ENCODE measurements around the gene CD69.

CD69 gene

DNA sequence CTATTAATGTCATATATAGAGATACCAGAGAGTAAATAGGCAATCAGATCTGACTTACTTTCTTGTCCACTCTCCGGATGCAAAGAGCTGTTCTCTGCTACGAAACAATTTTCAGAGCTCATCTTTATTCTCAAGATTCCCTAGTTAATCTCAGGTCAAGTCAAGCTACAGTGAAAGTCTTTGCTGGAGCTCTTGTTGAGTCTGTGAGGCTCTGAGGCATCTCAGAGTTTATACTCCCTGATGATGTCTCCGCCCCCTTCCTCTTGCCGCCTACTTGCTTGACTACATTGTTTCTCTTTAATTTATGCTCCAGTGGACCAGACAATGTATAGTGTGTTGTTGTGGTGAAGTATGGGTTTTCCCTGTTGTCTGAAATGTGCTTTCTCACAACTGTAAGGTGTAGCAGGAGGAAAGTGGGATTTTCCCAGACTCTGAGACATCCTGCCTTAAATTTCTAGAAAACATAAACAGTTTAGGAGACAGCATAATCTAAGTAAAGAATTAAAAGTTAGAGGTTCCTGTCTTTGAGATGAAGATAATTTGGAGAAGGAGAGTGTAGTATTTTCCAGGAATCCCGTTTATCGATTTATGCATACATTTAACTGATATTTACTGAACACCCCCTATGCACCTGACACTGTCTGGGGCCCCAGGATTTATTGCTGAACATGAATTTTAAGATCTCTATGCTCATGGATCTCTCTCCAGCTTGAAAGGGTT is at the start of gene CD69:
TSS of gene CD69 (minus strand) at position 203 of the 720 bp plus-strand sequence. CDS start at position 122, 81 bp downstream.
- H3K4me3 ChIP-seq (ENCODE audit: low read length) = no peak within 1 kb of the TSS

DNA sequence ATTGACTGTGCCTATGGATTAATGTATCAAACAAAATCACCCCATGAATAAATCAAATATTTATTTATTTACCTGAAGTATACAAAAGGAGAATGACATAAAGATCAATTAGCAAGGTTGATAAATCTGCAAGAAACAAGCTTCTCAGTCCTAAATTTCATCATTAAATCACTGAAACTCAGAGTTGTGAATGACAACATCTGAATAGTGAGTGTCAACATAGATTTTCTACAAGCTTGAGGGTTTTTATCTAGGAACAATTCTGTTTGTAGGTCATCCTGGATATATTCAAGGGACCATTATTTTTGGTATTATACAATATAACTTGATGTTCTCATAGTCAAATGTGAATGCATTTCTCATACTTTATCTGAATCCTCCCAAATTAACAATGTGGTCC is 49.2 kb upstream of the CD69 start:
- TF ChIP-seq, protein P1, sequence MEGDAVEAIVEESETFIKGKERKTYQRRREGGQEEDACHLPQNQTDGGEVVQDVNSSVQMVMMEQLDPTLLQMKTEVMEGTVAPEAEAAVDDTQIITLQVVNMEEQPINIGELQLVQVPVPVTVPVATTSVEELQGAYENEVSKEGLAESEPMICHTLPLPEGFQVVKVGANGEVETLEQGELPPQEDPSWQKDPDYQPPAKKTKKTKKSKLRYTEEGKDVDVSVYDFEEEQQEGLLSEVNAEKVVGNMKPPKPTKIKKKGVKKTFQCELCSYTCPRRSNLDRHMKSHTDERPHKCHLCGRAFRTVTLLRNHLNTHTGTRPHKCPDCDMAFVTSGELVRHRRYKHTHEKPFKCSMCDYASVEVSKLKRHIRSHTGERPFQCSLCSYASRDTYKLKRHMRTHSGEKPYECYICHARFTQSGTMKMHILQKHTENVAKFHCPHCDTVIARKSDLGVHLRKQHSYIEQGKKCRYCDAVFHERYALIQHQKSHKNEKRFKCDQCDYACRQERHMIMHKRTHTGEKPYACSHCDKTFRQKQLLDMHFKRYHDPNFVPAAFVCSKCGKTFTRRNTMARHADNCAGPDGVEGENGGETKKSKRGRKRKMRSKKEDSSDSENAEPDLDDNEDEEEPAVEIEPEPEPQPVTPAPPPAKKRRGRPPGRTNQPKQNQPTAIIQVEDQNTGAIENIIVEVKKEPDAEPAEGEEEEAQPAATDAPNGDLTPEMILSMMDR (conservative IDR thresholded peaks at IDR 0.05; ENCODE audit: low read depth, low read length) = no peak
- H3K4me3 ChIP-seq (ENCODE audit: low read length) = no peak overlapping the region
- DNase-seq (ENCODE audit: low read depth) = no peak

More for the DNA sequence above, at the start of gene CD69:
- DNase-seq (ENCODE audit: low read depth) = no peak
- TF ChIP-seq, protein P1 (conservative IDR thresholded peaks at IDR 0.05; ENCODE audit: low read depth, low read length) = no peak

DNA sequence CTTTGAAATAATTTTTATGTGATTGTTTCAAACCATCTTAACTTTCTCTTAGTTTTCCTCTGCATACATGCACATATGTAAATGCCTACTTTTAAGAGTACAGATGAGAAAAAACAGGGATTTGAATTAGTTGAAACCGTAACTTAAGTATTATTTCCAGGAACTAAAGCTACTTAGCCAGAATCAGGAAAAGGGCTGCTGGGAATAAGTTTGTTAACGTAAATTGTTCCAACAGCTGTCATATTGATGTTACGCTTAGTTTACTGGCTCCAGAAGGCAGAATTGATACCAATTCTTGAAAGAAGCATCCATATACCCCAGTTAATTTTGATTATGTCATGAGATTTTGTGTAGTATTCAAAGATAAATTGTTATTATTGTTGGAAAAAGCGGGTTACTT is 48.6 kb upstream of the CD69 start:
- no peak overlapping the region for H3K4me3 ChIP-seq (ENCODE audit: low read length)
- TF ChIP-seq, protein P1 (conservative IDR thresholded peaks at IDR 0.05; ENCODE audit: low read depth, low read length) = no peak
- no peak for DNase-seq (ENCODE audit: low read depth)

DNA sequence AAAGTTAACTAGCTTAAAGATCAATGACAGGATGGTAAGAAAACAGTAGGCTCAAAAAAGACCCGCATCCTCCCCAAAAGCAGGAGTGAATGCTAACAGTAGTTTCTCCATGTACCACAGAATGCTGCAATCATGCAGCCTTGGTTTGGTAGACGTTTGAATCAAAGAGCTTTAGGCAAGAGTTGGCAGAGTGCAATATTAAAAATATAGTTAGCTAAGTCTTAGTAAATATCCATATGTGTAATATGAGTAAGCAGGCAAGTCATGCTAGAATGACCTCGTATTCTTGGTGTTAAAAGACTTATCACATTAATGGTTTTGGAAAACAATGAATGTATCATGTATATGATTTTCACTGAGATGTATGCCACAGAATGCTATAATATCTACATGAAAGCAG is 47.8 kb upstream of the CD69 start:
- H3K4me3 ChIP-seq (ENCODE audit: low read length) = no peak overlapping the region
- TF ChIP-seq, protein P1 (conservative IDR thresholded peaks at IDR 0.05; ENCODE audit: low read depth, low read length) = no peak
- no peak for DNase-seq (ENCODE audit: low read depth)

DNA sequence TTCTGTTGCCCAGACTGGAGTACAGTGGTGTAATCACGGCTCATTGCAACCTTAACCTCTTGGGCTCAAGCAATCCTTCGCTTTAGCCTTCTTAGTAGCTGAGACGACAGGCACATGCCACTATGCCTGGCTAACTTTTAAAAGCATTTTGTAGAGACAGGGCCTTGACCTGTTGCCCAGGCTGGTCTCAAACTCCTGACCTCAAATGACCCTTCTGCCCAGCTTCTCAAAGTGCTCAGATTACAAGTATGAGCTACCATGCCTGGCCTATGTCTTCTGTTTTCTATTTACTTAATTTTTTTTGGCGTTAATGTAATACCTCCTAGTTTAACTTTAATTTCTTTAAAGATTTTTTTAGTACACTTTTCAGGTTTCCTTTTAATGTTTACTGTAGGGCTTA is 46.0 kb upstream of the CD69 start:
- TF ChIP-seq, protein P1 (conservative IDR thresholded peaks at IDR 0.05; ENCODE audit: low read depth, low read length) = no peak

DNA sequence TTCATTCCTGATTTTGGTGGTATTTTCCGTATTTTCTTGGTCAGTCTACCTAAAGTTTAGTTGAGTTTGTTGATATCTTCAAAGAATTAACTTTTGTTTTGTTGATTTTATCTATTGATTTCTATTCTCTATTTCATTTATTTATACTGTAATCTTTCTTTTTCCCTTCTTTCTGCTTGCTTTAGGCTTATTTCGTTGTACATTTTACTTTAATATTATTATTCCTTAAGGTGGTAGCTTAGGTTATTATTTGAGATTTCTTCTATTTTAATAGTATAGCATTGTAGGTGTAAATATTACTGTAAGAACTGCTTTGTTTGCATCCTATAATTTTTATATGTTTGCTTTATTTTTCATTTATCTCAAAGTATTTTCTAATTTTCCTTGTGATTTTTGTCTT is 45.2 kb upstream of the CD69 start:
- TF ChIP-seq, protein P1 (conservative IDR thresholded peaks at IDR 0.05; ENCODE audit: low read depth, low read length) = no peak
- no peak overlapping the region for H3K4me3 ChIP-seq (ENCODE audit: low read length)
- DNase-seq (ENCODE audit: low read depth) = no peak

More for the DNA sequence above, 46.0 kb upstream of the CD69 start:
- DNase-seq (ENCODE audit: low read depth) = no peak
- H3K4me3 ChIP-seq (ENCODE audit: low read length) = no peak overlapping the region

DNA sequence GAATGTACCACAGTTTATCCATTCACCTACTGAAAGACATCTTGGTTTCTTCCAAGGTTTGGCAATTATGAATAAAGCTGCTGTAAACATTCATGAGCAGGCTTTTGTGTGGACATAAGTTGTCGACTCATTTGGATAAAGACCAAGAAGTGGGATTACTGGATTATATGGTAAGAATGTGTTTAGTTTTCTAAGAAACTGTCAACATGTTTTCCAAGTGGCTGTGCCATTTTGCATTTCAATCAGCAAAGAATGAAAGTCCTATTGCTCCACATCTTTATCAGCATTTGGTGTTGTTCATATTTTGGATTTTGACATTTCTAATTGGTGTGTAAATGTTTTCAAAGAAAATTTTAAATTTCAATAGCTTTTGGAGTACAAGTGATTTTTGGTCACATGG is 39.3 kb upstream of the CD69 start:
- H3K4me3 ChIP-seq (ENCODE audit: low read length) = no peak overlapping the region
- DNase-seq (ENCODE audit: low read depth) = peak; percentile 54
- TF ChIP-seq, protein P1 (conservative IDR thresholded peaks at IDR 0.05; ENCODE audit: low read depth, low read length) = no peak
